ENCODE results near the gene CDK10.

GRCh38 chr16:89705006-89705405, 18.5 kb downstream of the CDK10 start:
- TF ChIP-seq CTCF (IDR thresholded peaks at IDR 0.05) = no peak
- no peak for TF ChIP-seq POLR2A (IDR thresholded peaks at IDR 0.05)
